ENCODE measurements around the gene MAP1S.
"Not testable (repeated sequence)": the region's sequence is repeated elsewhere in the genome, so short reads cannot be mapped to it uniquely, and the experiment has no call there.

The MAP1S gene

DNA sequence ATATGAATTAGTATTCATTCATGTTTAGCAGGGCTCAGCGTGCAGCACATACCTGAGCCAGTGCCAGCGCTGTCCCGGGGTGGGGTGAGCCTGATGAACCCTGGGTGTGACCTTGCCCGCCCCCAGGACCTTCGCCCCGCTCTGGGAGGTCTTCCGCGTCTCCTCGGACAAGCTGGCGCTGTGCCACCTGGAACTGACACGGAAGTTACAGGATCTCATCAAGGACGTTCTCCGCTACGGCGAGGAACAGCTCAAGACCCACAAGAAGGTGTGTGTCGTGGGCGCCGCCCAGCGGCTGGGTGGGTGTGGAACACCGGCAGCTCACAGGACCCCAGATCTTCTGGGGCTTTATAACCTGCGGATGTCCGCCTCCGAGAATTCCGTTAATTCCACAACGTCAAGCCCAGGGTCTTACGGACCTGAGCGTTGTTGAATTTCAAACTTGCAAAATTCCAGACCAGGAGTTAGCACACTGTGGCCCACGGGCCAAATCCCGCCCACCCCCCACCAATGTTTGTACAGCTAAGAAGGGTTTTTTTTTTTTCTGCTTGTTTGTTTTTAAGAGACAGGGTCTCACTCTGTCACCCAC is 47.4 kb downstream of the MAP1S start:
- peak; percentile 40 for DNase-seq

GRCh38 chr19:17767559-17767958 is 48.3 kb downstream of the MAP1S start:
- DNase-seq = no peak

- DNase-seq = no peak
Observed at GRCh38 chr19:17770613-17771012, 51.3 kb downstream of the MAP1S start.

GRCh38 chr19:17772172-17772571 is 52.9 kb downstream of the MAP1S start:
- no peak for DNase-seq

- DNase-seq = peak; percentile 30
Observed at GRCh38 chr19:17775245-17775927, 56.1 kb downstream of the MAP1S start.

DNA sequence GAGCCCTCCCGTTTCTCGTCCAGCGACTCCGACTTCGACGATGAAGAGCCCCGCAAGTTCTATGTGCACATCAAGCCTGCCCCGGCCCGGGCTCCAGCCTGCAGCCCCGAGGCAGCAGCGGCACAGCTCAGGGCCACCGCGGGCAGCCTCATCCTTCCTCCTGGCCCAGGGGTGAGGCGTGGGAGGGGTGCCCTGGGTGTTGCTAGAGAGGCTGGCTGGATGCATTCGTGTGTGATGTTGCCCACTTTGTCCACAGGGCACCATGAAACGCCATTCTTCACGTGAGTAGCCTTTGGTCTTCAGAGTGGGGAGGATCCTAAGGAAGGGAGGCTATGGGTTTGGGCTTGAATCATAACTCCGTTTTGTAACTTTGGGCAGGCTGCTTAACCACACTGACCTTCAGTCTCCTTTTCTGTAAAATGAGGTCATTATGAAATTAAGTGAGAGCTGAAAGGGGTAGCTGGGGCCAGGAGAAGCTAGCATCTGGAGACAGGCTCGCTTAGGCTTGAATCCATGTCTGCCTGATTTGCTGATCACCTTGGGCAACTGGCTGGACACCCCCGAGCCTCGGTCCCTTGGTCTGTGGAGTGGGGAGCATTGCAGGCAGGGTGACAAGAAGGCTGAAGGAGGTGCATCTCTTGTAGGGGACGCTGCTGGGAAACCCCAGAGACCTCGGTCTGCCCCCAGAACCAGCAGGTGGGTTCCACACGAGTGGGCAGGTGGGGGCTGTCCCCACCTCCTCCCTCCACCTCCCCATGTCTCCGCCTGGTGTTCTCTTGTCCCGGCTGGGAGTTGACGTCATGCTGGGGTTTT is 56.9 kb downstream of the MAP1S start:
- DNase-seq = no peak

DNA sequence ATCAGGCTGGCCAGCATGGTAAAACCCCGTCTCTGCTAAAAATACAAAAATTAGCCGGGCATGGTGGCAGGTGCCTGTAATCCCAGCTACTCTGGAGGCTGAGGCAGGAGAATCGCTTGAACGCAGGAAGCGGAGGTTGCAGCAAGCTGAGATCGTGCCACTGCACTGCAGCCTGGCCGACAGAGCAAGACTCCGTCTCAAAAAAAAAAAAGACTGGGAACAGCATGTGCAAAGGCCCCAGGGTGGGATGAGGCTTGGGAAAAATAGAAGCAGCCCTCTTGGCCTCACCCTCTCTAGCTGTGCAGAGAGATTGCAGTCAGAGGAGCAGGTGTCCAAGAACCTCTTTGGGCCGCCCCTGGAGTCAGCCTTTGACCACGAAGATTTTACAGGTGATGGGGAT is 58.6 kb downstream of the MAP1S start:
- DNase-seq = not testable (repeated sequence)

GRCh38 chr19:17778251-17778967 is 59.1 kb downstream of the MAP1S start:
- peak; percentile 32 for DNase-seq

- DNase-seq = no peak
Observed at GRCh38 chr19:17778968-17779929, 60.0 kb downstream of the MAP1S start.

GRCh38 chr19:17780781-17781180 is 61.5 kb downstream of the MAP1S start:
- DNase-seq = no peak

GRCh38 chr19:17783721-17784120 is 64.4 kb downstream of the MAP1S start:
- DNase-seq = not testable (repeated sequence)
